Nephron progenitor cell (in vitro differentiated cells): Measurements from ENCODE around the gene CYB5B.
A peak's percentile ranks its signal among the peaks of the same experiment; 100 is the strongest.

Source experiments
- DNase-seq: peaks from one replicate; pipeline ENCODE4 v3.0.0; 2021
- H3K27ac Mint-ChIP-seq: 2 replicates; pipeline ENCODE4 v1.8.0; 2021; ENCODE audit warnings: mild to moderate bottlenecking, moderate library complexity, mixed read lengths
- H3K27me3 Mint-ChIP-seq: 2 replicates; pipeline ENCODE4 v1.8.0; 2021; ENCODE audit warnings: mild to moderate bottlenecking, low read depth, mixed read lengths; ENCODE audit not compliant: poor library complexity
- H3K36me3 Mint-ChIP-seq: 2 replicates; pipeline ENCODE4 v1.8.0; 2021; ENCODE audit warnings: low read depth, mixed read lengths
- H3K4me1 Mint-ChIP-seq: 2 replicates; pipeline ENCODE4 v1.8.0; 2021; ENCODE audit warnings: mixed read lengths
- H3K4me3 Mint-ChIP-seq: 2 replicates; pipeline ENCODE4 v1.8.0; 2021; ENCODE audit warnings: mild to moderate bottlenecking, moderate library complexity, mixed read lengths
- H3K9me3 Mint-ChIP-seq: 2 replicates; pipeline ENCODE4 v1.8.0; 2021; ENCODE audit warnings: mild to moderate bottlenecking, moderate library complexity, mixed read lengths
- CTCF ChIP-seq: fragments of 200-600 bp; sonication (generic); IDR thresholded peaks from 2 replicates; pipeline ENCODE4 v1.5.0; 2021; ENCODE audit warnings: antibody characterized with exemption

The CYB5B gene

GRCh38 chr16:69469807-69470561 is 45.6 kb downstream of the CYB5B start:
- Mint-ChIP-seq H3K27me3 (no peaks in the 10 kb centered on the region), H3K36me3 (peaks cover 7% of the 10 kb centered on the region), H3K9me3 (no peaks in the 10 kb centered on the region), H3K4me1 (peaks cover 2% of the 10 kb centered on the region), H3K27ac (no peak overlapping the region), H3K4me3 (no peak overlapping the region)
- no peak for TF ChIP-seq CTCF
- no peak for DNase-seq

- peaks cover 2% of the 10 kb centered on the region for H3K4me1 Mint-ChIP-seq
- no peak for DNase-seq
- H3K27me3 Mint-ChIP-seq, result no peaks in the 10 kb centered on the region
- no peaks in the 10 kb centered on the region for H3K9me3 Mint-ChIP-seq
- TF ChIP-seq CTCF, result no peak
- H3K36me3 Mint-ChIP-seq, result peaks cover 7% of the 10 kb centered on the region
- H3K27ac Mint-ChIP-seq, result peak overlapping the region; percentile 59
- H3K4me3 Mint-ChIP-seq, result no peak overlapping the region
Measured at GRCh38 chr16:69471121-69471520, 46.7 kb downstream of the CYB5B start.

- Mint-ChIP-seq H3K27ac (no peak overlapping the region), H3K4me3 (no peak overlapping the region), H3K36me3 (peaks cover under 1% of the 10 kb centered on the region), H3K4me1 (peaks cover 17% of the 10 kb centered on the region), H3K27me3 (no peaks in the 10 kb centered on the region), H3K9me3 (no peaks in the 10 kb centered on the region)
- no peak for DNase-seq
- TF ChIP-seq CTCF, result no peak
Measured at GRCh38 chr16:69474408-69474807, 50.0 kb downstream of the CYB5B start.

- Mint-ChIP-seq H3K4me3 (no peak overlapping the region), H3K27me3 (peaks cover 2% of the 10 kb centered on the region), H3K27ac (peak overlapping the region; percentile 70), H3K9me3 (no peaks in the 10 kb centered on the region), H3K4me1 (peaks cover 27% of the 10 kb centered on the region), H3K36me3 (peaks cover 7% of the 10 kb centered on the region)
- no peak for TF ChIP-seq CTCF
- DNase-seq, result no peak
Measured at GRCh38 chr16:69476920-69477443, 52.6 kb downstream of the CYB5B start.

DNA sequence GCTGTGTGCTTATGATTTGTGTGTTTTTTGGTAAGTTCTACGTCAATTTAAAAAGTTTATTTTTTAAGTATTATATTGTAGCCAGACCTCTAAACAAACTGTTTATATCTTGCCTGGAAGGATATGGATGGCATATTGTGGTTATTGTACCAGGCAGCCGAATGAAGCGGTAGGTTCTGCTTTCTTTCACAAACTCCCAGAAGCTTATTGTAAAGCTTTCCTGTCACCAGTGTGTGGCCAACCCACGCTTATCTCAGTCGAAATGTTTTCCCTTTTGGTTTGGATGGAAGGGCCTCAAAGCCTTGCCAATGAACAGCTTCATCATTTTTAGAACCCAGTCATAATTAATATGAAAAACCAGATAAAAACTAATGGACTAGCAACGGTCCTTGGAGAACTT is 53.1 kb downstream of the CYB5B start:
- no peak overlapping the region for H3K27ac Mint-ChIP-seq
- no peak overlapping the region for H3K4me3 Mint-ChIP-seq
- H3K9me3 Mint-ChIP-seq, result no peaks in the 10 kb centered on the region
- peaks cover 2% of the 10 kb centered on the region for H3K27me3 Mint-ChIP-seq
- H3K4me1 Mint-ChIP-seq, result peaks cover 32% of the 10 kb centered on the region
- TF ChIP-seq CTCF, result no peak
- DNase-seq, result no peak
- peaks cover 7% of the 10 kb centered on the region for H3K36me3 Mint-ChIP-seq

- DNase-seq, result no peak
- no peak for TF ChIP-seq CTCF
- no peaks in the 10 kb centered on the region for H3K9me3 Mint-ChIP-seq
- peaks cover 39% of the 10 kb centered on the region for H3K4me1 Mint-ChIP-seq
- peaks cover 7% of the 10 kb centered on the region for H3K36me3 Mint-ChIP-seq
- peaks cover 2% of the 10 kb centered on the region for H3K27me3 Mint-ChIP-seq
- no peak overlapping the region for H3K27ac Mint-ChIP-seq
- no peak overlapping the region for H3K4me3 Mint-ChIP-seq
Measured at GRCh38 chr16:69478685-69479084, 54.3 kb downstream of the CYB5B start.
